ENCODE data around the gene ERLEC1. TPM values are rescaled to one million over a fixed set of nuclear protein-coding genes. Genes with fewer than 3 reads are reported as not detected.
"Not testable (repeated sequence)": the region's sequence is repeated elsewhere in the genome, so short reads cannot be mapped to it uniquely, and the experiment has no call there.

Gene ERLEC1
- total RNA-seq, 1 donor from 2014 or later = 59.7 TPM

- intact Hi-C loops (cut with DNase I) = no loop called here
- DNase-seq (no peak), ATAC-seq (peak in 1 of 2 donors; percentile 19)
- Histone ChIP-seq H3K36me3 (no peaks in the 10 kb centered on the region), H3K27ac (no peak overlapping the region), H3K9me3 (no peaks in the 10 kb centered on the region), H3K4me1 (no peaks in the 10 kb centered on the region), H3K4me3 (no peak overlapping the region), H3K27me3 (ENCODE audit: low read depth) (no peaks in the 10 kb centered on the region)
- no peak for TF ChIP-seq CTCF (IDR thresholded peaks at IDR 0.05)
Observed at GRCh38 chr2:53848062-53848461, 61.2 kb downstream of the ERLEC1 start.

- H3K4me3 ChIP-seq; DNase-seq; H3K4me1 ChIP-seq; H3K27me3 ChIP-seq (ENCODE audit: low read depth); H3K9me3 ChIP-seq; intact Hi-C loops (cut with DNase I); H3K27ac ChIP-seq: not testable (repeated sequence)
- ATAC-seq = peak in 1 of 2 donors; percentile 9
- H3K36me3 ChIP-seq = peaks cover 18% of the 10 kb centered on the region
Observed at GRCh38 chr2:53851052-53851757, 64.4 kb downstream of the ERLEC1 start.

- no peak for TF ChIP-seq CTCF (IDR thresholded peaks at IDR 0.05)
- Histone ChIP-seq H3K4me1 (no peaks in the 10 kb centered on the region), H3K9me3 (no peaks in the 10 kb centered on the region), H3K36me3 (peaks cover 18% of the 10 kb centered on the region), H3K4me3 (no peak overlapping the region), H3K27me3 (ENCODE audit: low read depth) (no peaks in the 10 kb centered on the region), H3K27ac (no peak overlapping the region)
- DNase-seq = no peak
- intact Hi-C loops (cut with DNase I) = no loop called here
- no peak for ATAC-seq
Observed at GRCh38 chr2:53852532-53852931, 65.7 kb downstream of the ERLEC1 start.

- intact Hi-C loops (cut with DNase I) = no loop called here
- no peak for TF ChIP-seq CTCF (IDR thresholded peaks at IDR 0.05)
- Histone ChIP-seq H3K4me3 (no peak overlapping the region), H3K27me3 (ENCODE audit: low read depth) (no peaks in the 10 kb centered on the region), H3K4me1 (no peaks in the 10 kb centered on the region), H3K9me3 (no peaks in the 10 kb centered on the region), H3K27ac (no peak overlapping the region), H3K36me3 (peaks cover 18% of the 10 kb centered on the region)
- DNase-seq (no peak), ATAC-seq (no peak)
Observed at GRCh38 chr2:53854678-53855077, 67.8 kb downstream of the ERLEC1 start.

- Histone ChIP-seq H3K4me3 (no peak overlapping the region), H3K4me1 (no peaks in the 10 kb centered on the region), H3K27me3 (ENCODE audit: low read depth) (no peaks in the 10 kb centered on the region), H3K9me3 (no peaks in the 10 kb centered on the region), H3K36me3 (peaks cover 18% of the 10 kb centered on the region), H3K27ac (no peak overlapping the region)
- intact Hi-C loops (cut with DNase I) = no loop called here
- ATAC-seq = no peak
- DNase-seq = no peak
- TF ChIP-seq CTCF (IDR thresholded peaks at IDR 0.05) = no peak
Observed at GRCh38 chr2:53856272-53856671, 69.4 kb downstream of the ERLEC1 start.

All from lower lobe of right lung (tissue), 2 donors.